Measurements from ENCODE around the gene DAPK2.

The DAPK2 gene

GRCh38 chr15:63938486-63939061, 107.7 kb downstream of the DAPK2 start:
- TF ChIP-seq GABPA (IDR thresholded peaks at IDR 0.05; ENCODE audit: low read depth) (no peak), SPI1 (IDR thresholded peaks at IDR 0.05; ENCODE audit: borderline replicate concordance, low read depth) (no peak), REST (IDR thresholded peaks at IDR 0.05; ENCODE audit: insufficient replicate concordance, low read depth) (no peak)
- H3K27me3 ChIP-seq (ENCODE audit: insufficient read depth, poor library complexity, severe bottlenecking): no peaks in the 10 kb centered on the region
- DNase-seq (ENCODE audit: low read depth in 1 of 2, low spot score in 1 of 2): no peak
- H3K27ac ChIP-seq (replicated peaks): no peak overlapping the region
- no peak overlapping the region for H3K4me3 ChIP-seq (replicated peaks; ENCODE audit: insufficient read depth, low read length)

GRCh38 chr15:63933522-63933921, 112.8 kb downstream of the DAPK2 start:
- TF ChIP-seq GABPA (IDR thresholded peaks at IDR 0.05; ENCODE audit: low read depth): no peak
- TF ChIP-seq SPI1 (IDR thresholded peaks at IDR 0.05; ENCODE audit: borderline replicate concordance, low read depth): no peak
- no peak for TF ChIP-seq REST (IDR thresholded peaks at IDR 0.05; ENCODE audit: insufficient replicate concordance, low read depth)
- TF ChIP-seq CTCF (IDR thresholded peaks at IDR 0.05; ENCODE audit: insufficient read depth, low read length): no peak
- Histone ChIP-seq H3K27me3 (ENCODE audit: insufficient read depth, poor library complexity, severe bottlenecking) (no peaks in the 10 kb centered on the region), H3K4me3 (replicated peaks; ENCODE audit: insufficient read depth, low read length) (no peak overlapping the region), H3K27ac (replicated peaks) (no peak overlapping the region)
- DNase-seq (ENCODE audit: low read depth in 1 of 2, low spot score in 1 of 2): no peak

GRCh38 chr15:63931556-63931955, 114.7 kb downstream of the DAPK2 start:
- no peaks in the 10 kb centered on the region for H3K27me3 ChIP-seq (ENCODE audit: insufficient read depth, poor library complexity, severe bottlenecking)
- DNase-seq (ENCODE audit: low read depth in 1 of 2, low spot score in 1 of 2): no peak
- H3K27ac ChIP-seq (replicated peaks): no peak overlapping the region
- H3K4me3 ChIP-seq (replicated peaks; ENCODE audit: insufficient read depth, low read length): no peak overlapping the region
- no peak for TF ChIP-seq CTCF (IDR thresholded peaks at IDR 0.05; ENCODE audit: insufficient read depth, low read length)
- no peak for TF ChIP-seq GABPA (IDR thresholded peaks at IDR 0.05; ENCODE audit: low read depth)
- no peak for TF ChIP-seq SPI1 (IDR thresholded peaks at IDR 0.05; ENCODE audit: borderline replicate concordance, low read depth)
- no peak for TF ChIP-seq REST (IDR thresholded peaks at IDR 0.05; ENCODE audit: insufficient replicate concordance, low read depth)
- no peak for TF ChIP-seq POLR2AphosphoS5 (IDR thresholded peaks at IDR 0.05; ENCODE audit: low read depth)

Data from HL-60 (cell line).